Kidney (tissue), 14 donors: ENCODE data around the gene USP14. TPM values are rescaled to one million over a fixed set of nuclear protein-coding genes. Genes with fewer than 3 reads are reported as not detected.

Source experiments
- DNase-seq, 5 donors: peaks; one replicate each; pipeline ENCODE4 v3.0.0-alpha.2; 2013 to 2020
- FAIRE-seq: peaks from 2 replicates; lab custom pipeline; 2012; peaks lifted over from hg19 to GRCh38; lab: Jason Lieb, UNC
- H3K27ac ChIP-seq, 2 donors: one replicate each; pipeline ENCODE4 v1.7.0; 2013; ENCODE audit warnings: low read depth in 2 of 2, low read length in 2 of 2, inconsistent platforms in 1 of 2
- H3K27me3 ChIP-seq: one replicate; pipeline ENCODE4 v1.7.1; 2013; ENCODE audit warnings: low read length, inconsistent platforms; ENCODE audit not compliant: control insufficient read depth, insufficient read depth
- H3K36me3 ChIP-seq, 3 donors: one replicate each; pipeline versions ENCODE4 v1.7.0 to v1.7.1; 2013; ENCODE audit warnings: low read length in 3 of 3, control low read depth in 1 of 3, inconsistent platforms in 1 of 3; ENCODE audit not compliant: insufficient read depth in 3 of 3, control insufficient read depth in 2 of 3
- H3K4me1 ChIP-seq, 3 donors: one replicate each; pipeline versions ENCODE4 v1.7.0 to v1.7.1; 2013; ENCODE audit warnings: low read length in 3 of 3, inconsistent platforms in 1 of 3, low read depth in 1 of 3; ENCODE audit not compliant: control insufficient read depth in 2 of 3, insufficient read depth in 2 of 3
- H3K4me3 ChIP-seq, 3 donors: one replicate each; pipeline versions ENCODE4 v1.7.0 to v1.8.1; 2013; ENCODE audit warnings: low read length in 3 of 3, control low read depth in 1 of 3, inconsistent platforms in 1 of 3
- H3K9ac ChIP-seq, 3 donors: one replicate each; pipeline versions ENCODE4 v1.7.0 to v1.7.1; 2013; ENCODE audit warnings: low read length in 3 of 3, control low read depth in 1 of 3, inconsistent platforms in 1 of 3
- H3K9me3 ChIP-seq, 3 donors: one replicate each; pipeline versions ENCODE4 v1.7.0 to v1.7.1; 2013; ENCODE audit warnings: low read length in 3 of 3, control low read depth in 1 of 3, inconsistent platforms in 1 of 3; ENCODE audit not compliant: control insufficient read depth in 2 of 3, insufficient read depth in 1 of 3
- CTCF ChIP-seq: IDR thresholded peaks from 3 replicates; pipeline ENCODE4 v1.5.1; 2012; ENCODE audit warnings: mild to moderate bottlenecking, moderate library complexity, borderline replicate concordance; ENCODE audit not compliant: insufficient read depth; ENCODE audit errors: extremely low read depth
- intact Hi-C: fragments of 100-400 bp; cut with DNase I; formaldehyde crosslinking; loops from one replicate; pipeline ENCODE4 v1.11.1; 2022
- polyA plus RNA-seq: library from polyadenylated mRNA; stranded (reverse); fragments of 350-450 nt; fragmentation: Illumina TruSeq; extraction: RNeasy Lipid Tissue Mini Kit (QIAGEN cat#74804); gene quantifications from one replicate; pipeline ENCODE4 v1.2.3, GENCODE V29; 2014; ENCODE audit warnings: low read depth, low replicate concordance; ENCODE audit not compliant: insufficient read depth
- total RNA-seq: library from RNA; stranded (reverse); fragmentation: NEBNext Ultra II Directional; extraction: Animal tissue kit (Norgen Biotek cat#: 25700); gene quantifications from one replicate; pipeline ENCODE4 v1.2.1, GENCODE V29; 2021
- donor health status: control.
- donor health status: control.
- donor health status: control.
- donor health status: control.
- donor health status: control.
- donor health status: DM: yes; HTN: yes; CAD: no.
- donor health status: Normal renal cell carcinoma (clear cell type).

Gene USP14
- total and polyA plus RNA-seq, 2 donors from 2014 or later = 27.1 to 41.9 TPM

GRCh38 chr18:160831-161570 is 2.6 kb downstream of the USP14 start:
- Histone ChIP-seq H3K4me3 (no peak overlapping the region), H3K9ac (no peak overlapping the region), H3K4me1 (peaks cover 0 to 8% (median 3%) of the 10 kb centered on the region in 3 donors), H3K36me3 (peaks cover 0 to 8% (median 2%) of the 10 kb centered on the region in 3 donors), H3K27ac (no peak overlapping the region), H3K9me3 (no peaks in the 10 kb centered on the region), H3K27me3 (no peaks in the 10 kb centered on the region)
- DNase-seq (no peak), FAIRE-seq (no peak)
- TF ChIP-seq CTCF = no peak
- intact Hi-C loops = no loop called here

DNA sequence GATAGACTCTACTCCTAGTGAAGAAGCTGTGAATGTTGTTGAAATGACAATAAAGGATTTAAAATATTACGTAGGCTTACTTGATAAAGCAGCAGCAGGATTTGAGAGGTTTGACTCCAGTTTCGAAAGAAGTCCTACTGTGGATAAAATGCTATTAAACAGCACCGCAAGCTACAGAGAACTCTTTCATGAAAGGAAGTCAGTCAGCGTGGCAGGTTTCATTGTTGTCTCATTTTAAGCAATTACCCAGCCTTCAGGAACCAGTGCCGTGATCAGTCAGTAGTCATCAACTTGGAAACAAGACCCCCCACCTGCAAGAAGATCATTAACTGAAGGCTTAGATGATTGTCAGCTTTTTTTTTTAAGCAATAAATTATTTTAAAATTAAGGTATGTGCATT is 14.0 kb downstream of the USP14 start:
- intact Hi-C loops = no loop called here
- TF ChIP-seq CTCF = no peak
- Histone ChIP-seq H3K4me1 (no peaks in the 10 kb centered on the region), H3K4me3 (no peak overlapping the region), H3K27ac (no peak overlapping the region), H3K27me3 (no peaks in the 10 kb centered on the region), H3K36me3 (peaks cover 0 to 11% (median 4%) of the 10 kb centered on the region in 3 donors), H3K9ac (no peak overlapping the region), H3K9me3 (no peaks in the 10 kb centered on the region)
- DNase-seq = no peak
- FAIRE-seq = no peak

DNA sequence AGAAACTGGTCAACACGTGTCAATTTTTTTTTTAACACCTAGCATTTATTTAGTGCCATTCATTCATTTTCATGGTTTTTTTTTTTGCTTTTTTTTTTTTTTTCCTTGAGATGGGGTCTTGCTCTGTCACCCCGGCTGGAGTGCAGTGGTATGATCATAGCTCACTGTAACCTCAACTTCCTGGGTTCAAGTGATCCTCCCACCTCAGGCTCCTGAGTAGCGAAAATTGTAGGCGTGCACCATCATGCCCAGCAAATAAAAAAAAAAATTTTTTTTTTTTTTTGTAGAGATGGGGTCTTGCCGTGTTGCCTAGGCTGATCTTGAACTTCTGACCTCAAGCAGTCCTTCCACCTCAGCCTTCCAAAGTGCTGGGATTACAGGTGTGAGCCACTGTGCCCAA is 21.1 kb downstream of the USP14 start:
- Histone ChIP-seq H3K36me3 (peaks cover 0 to 13% (median 8%) of the 10 kb centered on the region in 3 donors), H3K4me1 (no peaks in the 10 kb centered on the region), H3K27ac (no peak overlapping the region), H3K27me3 (no peaks in the 10 kb centered on the region), H3K9me3 (no peaks in the 10 kb centered on the region), H3K4me3 (no peak overlapping the region), H3K9ac (no peak overlapping the region)
- intact Hi-C loops = no loop called here
- no peak for TF ChIP-seq CTCF
- FAIRE-seq (no peak), DNase-seq (no peak)
